C4-2B (cell line): ENCODE data around the gene REC8.

ENCODE experiments used
- H3K27ac ChIP-seq: fragments of 450-650 bp; 2 replicates; pipeline ENCODE4 v1.5.1; 2017
- ZFX ChIP-seq: fragments of 450-650 bp; IDR thresholded peaks from 2 replicates; pipeline ENCODE4 v1.6.1; 2017
- TF ChIP-seq, protein P1 (sequence below): fragments of 450-650 bp; conservative IDR thresholded peaks from 2 replicates; pipeline ENCODE4 v1.5.1; 2017; ENCODE audit warnings: mild to moderate bottlenecking

Gene REC8

DNA sequence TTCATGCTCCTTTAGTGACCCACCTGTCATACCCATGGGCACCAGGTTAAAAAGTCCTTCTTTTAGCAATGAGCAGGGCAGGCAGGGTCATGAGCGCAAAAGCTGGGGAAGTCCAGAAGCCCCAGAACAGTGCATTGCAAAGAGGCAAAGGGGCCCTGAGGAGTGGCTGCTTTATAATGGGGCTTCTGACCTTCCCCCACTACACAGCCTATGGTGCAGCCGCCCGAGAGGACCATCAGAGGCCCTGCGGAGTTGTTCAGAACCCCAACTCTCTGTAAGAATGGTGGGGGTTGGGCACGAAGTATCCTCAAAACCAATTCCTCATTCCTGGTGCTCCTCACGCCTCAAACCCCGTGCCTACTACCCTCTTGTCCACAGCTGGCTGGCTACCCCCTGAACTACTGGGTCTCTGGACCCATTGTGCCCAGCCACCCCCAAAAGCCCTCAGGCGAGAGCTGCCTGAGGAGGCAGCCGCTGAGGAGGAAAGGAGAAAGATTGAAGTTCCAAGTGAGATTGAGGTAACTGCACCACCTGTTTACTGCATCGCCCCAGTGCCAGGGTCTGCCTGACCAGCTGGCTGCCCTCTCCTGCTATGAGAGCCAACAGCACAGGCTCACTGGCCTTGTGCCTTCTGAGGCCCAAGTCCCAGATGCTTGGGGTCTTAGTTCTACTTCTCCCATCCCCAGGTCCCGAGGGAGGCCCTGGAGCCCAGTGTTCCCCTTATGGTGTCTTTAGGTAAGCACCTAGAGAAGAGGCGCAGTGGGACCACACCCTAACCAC is 6.7 kb downstream of the REC8 start:
- TF ChIP-seq, protein P1, sequence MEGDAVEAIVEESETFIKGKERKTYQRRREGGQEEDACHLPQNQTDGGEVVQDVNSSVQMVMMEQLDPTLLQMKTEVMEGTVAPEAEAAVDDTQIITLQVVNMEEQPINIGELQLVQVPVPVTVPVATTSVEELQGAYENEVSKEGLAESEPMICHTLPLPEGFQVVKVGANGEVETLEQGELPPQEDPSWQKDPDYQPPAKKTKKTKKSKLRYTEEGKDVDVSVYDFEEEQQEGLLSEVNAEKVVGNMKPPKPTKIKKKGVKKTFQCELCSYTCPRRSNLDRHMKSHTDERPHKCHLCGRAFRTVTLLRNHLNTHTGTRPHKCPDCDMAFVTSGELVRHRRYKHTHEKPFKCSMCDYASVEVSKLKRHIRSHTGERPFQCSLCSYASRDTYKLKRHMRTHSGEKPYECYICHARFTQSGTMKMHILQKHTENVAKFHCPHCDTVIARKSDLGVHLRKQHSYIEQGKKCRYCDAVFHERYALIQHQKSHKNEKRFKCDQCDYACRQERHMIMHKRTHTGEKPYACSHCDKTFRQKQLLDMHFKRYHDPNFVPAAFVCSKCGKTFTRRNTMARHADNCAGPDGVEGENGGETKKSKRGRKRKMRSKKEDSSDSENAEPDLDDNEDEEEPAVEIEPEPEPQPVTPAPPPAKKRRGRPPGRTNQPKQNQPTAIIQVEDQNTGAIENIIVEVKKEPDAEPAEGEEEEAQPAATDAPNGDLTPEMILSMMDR, result no peak
- no peak for TF ChIP-seq ZFX
- no peak overlapping the region for H3K27ac ChIP-seq

DNA sequence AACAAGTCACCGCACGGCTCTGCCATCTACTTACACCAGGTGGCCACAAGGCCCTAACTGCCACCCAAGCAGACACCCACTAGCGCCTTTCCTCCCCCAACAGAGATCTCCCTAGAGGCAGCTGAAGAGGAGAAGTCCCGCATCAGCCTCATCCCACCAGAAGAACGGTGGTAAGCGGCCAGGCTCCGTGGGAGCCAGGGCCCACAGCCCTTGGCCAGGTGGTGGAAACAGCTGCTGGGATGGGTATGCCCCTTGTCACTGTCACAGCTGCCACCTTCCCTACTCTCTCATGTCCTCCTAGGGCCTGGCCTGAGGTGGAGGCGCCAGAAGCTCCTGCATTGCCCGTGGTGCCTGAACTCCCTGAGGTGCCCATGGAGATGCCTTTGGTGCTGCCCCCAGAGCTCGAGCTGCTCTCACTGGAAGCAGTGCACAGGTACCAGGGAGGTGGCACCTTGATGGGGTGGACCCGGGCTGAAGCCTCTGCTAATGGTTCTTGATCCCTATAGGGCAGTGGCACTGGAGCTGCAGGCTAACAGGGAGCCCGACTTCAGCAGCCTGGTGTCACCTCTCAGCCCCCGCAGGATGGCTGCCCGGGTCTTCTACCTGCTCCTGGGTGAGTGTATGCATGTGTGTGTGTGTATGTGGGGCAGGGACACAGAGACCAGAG is 7.5 kb downstream of the REC8 start:
- H3K27ac ChIP-seq, result no peak overlapping the region
- no peak for TF ChIP-seq ZFX
- TF ChIP-seq, protein P1, result no peak

DNA sequence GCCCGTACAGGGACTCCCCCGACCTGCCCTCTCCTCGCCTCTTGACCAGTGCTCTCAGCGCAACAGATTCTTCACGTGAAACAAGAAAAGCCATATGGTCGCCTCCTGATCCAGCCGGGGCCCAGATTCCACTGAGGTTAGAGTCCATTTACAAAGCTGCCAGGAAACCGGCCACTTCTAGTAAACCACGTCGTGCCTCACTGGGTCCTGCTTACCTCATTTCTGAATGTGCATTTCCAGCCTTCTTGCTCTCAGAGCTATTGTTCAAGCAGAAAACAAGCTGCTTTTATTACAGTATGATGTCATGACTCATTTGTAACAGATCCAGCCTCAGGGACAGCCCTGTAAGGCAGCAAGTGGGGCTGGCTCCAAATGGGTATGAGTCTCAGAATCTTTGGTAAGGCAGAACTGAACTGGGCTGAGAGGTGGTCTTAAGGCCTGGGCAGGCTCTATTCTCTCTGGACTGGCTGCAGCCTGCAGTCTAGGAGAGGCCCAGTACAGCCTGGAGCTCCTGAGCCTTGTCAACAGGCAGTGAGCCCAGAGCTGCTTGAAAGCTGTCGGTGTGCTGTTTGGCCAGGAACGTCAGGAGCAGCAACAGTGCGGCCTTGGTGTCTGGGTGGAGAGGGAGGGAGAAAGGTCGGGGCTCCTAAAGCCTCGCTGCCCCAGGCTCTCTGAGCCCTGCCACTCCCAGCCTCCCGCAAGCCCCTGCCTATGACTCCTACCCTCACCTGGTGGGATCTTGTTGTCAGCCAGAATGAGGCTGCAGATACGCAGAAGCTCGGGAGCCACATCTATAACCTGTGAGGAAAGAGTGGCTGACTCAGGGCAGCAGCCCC is 8.3 kb downstream of the REC8 start:
- H3K27ac ChIP-seq, result no peak overlapping the region
- TF ChIP-seq, protein P1, result no peak
- no peak for TF ChIP-seq ZFX

DNA sequence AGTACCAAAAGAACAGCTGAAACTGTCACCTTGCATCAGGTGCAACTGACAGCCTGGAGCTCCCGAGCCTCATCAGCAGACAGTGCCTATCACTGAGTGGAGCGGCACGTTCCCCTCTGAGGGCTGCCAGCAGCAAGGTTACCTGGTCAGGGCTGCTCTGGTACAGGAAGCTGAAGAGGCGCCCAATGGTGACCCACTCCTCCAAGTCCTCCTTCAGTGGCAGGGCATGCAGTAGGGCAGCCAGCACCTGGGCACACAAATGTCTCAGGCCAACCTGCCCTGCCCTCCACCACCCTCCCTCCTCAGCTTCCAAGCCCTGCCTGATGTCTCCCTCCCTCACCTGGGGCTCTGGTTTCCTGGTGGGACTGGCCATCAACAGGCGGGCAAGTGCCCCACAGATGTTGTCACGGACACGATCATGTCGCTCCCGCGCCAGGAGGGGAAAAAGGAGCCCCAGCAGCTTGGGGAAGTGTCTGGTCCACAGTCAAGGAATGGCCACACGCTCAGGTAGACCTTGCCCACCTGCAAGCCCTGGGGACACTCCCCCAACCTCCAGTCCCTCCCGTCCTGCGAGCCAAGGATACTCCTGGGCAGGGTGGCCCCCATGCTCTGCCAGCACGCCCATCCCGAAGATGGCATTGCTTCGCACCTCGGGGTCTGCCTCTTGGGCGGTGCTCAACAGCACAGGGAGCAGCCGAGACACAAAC is 9.6 kb downstream of the REC8 start:
- no peak for TF ChIP-seq ZFX
- TF ChIP-seq, protein P1, result no peak
- H3K27ac ChIP-seq, result no peak overlapping the region

DNA sequence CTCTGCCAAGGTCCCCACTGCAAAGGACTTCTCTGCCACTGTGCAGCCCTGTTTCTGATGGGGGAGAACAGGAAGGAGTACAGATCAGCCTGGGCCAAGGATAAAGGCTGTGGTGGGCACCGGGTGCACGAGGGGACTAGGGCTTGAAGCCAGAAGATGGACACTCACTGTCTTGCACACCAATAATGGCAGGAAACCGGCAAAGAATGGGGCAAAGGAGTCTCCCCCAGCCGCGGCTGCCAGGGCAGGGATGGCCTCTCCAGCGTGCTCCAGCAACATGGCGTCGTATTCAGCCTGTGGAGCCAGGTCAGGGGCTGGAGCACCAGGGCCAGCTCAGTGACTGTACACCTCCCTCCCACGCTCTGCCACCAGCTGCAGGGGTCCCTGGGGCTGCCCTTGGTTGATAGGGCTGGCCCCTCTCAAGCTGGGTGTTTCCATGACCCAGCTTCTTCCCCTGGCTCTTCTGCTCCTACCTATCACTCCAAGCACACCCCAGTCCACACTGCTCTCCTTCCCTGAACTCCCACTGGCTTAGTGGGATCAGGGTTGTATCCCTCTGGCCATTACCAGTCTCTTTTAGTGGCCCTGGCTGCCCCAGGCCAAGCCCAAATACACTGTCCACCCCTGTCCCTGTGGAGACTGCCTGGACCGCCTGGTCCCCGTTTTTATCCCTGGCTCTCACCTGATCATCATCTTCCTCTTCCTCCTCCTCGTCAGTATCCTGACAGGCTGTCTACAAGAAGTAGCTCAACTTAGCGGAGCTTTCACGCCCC is 10.4 kb downstream of the REC8 start:
- H3K27ac ChIP-seq, result no peak overlapping the region
- TF ChIP-seq, protein P1, result no peak
- no peak for TF ChIP-seq ZFX

DNA sequence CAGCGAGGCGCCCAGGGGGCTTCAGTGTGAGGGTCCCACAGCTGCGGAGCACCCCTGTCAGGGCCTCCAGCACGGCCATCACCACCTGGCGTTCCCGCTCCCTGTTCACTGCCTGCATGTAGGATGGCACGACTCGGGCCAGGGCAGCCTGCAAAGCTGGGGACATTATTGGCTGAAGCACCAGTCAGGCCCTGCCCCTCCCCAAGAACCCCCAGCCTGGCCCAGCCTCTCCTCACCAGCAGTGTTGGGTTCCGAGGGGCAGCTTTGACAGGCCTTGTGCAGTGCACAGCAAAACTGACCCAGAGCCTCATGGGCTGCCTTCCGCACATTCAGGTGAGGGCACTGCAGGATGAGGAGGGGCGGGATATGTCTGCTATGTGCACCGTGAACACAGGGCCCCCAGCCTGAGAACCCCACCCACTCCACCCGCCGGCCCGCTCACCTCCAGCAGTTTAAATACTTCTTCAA is 11.2 kb downstream of the REC8 start:
- TF ChIP-seq, protein P1, result no peak
- no peak for TF ChIP-seq ZFX
- no peak overlapping the region for H3K27ac ChIP-seq
